HG03097 (cell line): ENCODE data around the gene ERBB2.
"Not testable (repeated sequence)": the region's sequence is repeated elsewhere in the genome, so short reads cannot be mapped to it uniquely, and the experiment has no call there.

Experiments
- ATAC-seq: cut with Tn5 transposase; IDR thresholded peaks from one replicate; pipeline ENCODE4 v1.9.1; 2021; ENCODE audit not compliant: unreplicated experiment, low FRiP score

The ERBB2 gene

DNA sequence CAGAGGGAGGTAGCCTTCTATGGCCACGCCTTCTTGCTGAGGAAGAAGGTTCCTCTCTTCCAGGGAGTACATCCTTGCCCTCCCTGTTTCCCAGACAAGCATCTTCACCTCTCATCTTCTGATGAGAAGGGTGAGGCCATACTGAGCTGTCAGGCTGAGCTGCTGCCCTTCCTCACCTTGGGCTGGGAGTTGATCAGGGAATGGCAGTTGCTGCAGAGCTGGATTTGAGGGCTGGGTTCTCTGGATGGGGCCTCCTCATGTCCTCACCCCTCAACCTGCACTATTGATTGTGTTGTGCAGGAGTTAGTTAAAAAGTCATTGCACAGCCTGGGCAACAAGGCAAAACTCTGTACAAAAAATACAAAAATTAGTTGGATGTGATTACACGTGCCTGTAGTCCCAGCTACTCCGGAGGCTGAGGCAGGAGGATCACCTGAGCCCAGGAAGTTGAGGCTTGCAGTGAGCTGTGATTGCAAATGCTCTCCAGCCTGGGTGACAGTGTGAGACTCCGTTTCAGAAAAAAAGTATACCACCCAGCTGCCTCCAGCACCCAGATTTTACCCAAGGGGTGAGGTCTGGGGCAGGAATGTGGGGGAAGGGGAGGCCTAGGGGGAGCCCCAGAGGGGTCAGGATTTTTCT is 2.0 kb downstream of the ERBB2 start:
- ATAC-seq: no peak

DNA sequence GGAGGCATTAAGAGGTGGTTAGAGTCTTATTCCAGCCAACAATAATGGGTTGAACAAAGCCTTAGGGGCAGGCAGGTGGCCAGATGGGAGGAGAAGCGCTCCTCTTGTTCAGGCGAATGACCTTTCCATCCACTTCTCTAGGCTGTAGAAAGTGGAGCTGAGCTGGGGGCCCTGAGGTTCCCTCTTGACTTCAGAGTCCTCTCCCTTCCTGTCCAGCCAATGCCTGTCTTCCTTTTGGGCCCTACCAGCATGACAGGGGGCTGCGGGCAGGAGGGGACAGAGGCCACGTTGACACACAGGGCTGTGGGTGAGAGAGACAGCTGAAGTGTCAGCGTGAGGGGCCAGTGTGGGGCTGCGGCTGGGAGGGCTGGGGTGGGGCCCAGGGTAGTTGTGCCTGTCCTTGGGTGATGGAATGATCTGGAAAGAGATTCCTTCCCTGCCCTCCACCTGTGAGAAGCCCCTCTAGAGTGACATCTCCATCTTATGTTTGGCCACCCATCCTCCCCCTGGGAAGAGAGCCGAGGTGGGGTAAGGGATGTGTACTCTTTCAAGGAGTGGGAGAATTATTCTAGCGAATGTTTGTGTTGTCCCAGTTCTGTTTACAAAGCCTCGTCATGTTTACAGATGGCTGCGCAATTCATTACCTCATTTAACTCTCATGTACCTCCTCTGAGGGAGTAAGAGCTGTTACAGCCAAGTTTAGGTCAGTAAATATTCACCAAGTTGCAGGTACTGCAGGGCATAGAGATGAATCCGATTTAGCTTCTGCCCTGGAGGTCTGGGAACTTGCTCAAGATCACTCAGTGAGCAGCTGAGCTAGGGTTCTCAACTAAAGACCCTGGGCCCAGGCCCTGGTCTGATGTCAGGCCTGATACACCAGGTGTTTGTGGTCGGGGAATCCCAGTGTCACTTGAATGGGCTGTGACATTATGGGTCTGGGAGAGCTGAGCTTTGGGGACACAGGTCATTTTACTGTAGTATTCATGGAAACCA is 3.3 kb downstream of the ERBB2 start:
- ATAC-seq: no peak

- ATAC-seq: no peak
These were observed 4.0 kb downstream of the ERBB2 start for GRCh38 chr17:39703913-39704312.

DNA sequence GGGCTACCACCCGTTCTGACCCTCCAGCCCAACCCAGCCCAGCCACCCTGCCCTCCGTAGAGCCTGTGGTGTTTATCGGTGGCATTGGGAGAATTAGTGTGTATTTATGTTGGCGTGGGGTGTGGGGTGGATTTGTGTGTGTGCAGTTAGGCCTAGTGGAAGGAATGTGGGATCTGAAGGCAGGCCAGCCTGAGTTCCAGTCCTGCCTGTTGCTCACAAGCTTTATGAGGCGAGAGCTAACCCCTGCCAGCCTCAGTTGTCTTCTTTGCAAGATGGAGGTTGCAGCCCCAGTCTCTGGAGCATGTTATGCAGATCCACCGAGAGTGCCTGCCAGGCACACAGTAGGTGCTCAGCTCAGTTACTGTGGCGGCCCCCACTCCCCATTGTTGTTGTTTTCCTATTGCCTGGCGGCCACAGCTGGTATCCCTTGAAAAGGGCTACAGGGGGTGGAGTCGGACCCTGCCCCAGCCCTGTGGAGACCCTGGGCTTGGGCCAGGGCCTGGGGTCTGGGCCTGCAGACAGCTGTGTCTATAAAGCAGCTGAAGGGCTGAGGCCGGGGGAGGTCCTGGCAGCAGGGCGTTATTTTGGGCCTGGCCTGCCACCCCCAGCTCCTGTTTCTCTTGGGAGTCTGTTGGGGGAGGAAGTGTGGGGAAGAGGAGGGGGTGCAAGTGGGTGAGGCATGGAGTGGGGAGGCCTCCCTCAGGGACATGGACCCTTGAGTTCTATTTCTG is 5.1 kb downstream of the ERBB2 start:
- ATAC-seq: no peak

GRCh38 chr17:39705786-39706348 is 6.0 kb downstream of the ERBB2 start:
- no peak for ATAC-seq

- no peak for ATAC-seq
These were observed 6.5 kb downstream of the ERBB2 start for GRCh38 chr17:39706383-39706782.

GRCh38 chr17:39706921-39707337 is 7.1 kb downstream of the ERBB2 start:
- no peak for ATAC-seq

GRCh38 chr17:39709319-39709997 is 9.6 kb downstream of the ERBB2 start:
- no peak for ATAC-seq

DNA sequence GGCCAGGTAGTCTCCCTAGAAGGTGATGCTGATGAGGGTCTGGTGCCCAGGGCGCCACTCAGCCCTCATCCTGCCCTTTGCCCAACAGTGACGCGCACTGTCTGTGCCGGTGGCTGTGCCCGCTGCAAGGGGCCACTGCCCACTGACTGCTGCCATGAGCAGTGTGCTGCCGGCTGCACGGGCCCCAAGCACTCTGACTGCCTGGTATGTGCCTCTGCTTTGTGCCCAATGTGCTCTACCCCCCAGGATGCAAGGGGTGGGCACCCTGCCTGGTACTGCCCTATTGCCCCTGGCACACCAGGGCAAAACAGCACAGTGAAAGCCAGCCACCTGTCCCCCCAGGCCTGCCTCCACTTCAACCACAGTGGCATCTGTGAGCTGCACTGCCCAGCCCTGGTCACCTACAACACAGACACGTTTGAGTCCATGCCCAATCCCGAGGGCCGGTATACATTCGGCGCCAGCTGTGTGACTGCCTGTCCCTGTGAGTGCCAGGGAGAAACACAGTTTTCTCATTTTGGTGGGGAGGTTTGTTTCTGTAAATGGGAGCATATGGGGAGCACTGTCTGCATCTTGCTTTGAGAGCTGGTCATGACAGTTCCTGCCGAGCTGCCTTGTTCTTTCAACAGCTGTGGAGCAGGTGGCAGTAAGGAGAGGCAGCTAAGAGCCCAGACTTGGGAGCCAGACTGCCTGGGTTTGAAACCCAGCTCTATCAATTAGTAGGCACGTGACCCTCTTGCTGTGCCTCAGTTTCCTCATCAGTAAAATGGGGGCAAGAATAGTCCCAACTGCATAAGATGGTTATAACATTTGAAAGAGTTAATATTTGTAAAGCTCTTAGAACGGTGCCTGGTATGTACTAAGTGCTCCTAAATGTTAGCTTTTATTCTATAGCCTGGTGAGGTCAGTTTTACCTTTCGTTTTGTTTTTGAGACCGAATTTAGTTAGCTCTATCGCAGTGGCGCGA is 10.4 kb downstream of the ERBB2 start:
- no peak for ATAC-seq

GRCh38 chr17:39711071-39711470 is 11.2 kb downstream of the ERBB2 start:
- not testable (repeated sequence) for ATAC-seq

DNA sequence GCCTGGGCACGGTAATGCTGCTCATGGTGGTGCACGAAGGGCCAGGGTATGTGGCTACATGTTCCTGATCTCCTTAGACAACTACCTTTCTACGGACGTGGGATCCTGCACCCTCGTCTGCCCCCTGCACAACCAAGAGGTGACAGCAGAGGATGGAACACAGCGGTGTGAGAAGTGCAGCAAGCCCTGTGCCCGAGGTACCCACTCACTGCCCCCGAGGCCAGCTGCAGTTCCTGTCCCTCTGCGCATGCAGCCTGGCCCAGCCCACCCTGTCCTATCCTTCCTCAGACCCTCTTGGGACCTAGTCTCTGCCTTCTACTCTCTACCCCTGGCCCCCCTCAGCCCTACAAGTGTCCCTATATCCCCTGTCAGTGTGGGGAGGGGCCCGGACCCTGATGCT is 12.0 kb downstream of the ERBB2 start:
- no peak for ATAC-seq

DNA sequence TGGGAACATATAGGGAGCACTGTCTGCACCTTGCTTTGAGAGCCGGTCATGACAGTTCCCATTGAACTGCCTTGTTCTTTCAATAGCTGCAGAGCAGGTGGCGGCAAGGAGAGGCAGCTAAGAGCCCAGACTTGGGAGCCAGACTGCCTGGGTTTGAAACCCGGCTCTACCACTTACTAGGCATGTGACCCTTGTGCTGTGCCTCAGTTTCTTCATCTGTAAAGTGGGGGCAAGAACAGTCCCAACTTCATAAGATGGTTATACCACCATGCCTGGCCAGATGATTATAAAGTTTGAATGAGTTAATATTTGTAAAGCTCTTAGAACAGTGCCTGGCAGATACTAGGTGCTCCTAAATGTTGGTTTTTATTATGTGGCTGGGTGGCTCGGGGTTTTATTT is 14.4 kb downstream of the ERBB2 start:
- ATAC-seq: no peak

DNA sequence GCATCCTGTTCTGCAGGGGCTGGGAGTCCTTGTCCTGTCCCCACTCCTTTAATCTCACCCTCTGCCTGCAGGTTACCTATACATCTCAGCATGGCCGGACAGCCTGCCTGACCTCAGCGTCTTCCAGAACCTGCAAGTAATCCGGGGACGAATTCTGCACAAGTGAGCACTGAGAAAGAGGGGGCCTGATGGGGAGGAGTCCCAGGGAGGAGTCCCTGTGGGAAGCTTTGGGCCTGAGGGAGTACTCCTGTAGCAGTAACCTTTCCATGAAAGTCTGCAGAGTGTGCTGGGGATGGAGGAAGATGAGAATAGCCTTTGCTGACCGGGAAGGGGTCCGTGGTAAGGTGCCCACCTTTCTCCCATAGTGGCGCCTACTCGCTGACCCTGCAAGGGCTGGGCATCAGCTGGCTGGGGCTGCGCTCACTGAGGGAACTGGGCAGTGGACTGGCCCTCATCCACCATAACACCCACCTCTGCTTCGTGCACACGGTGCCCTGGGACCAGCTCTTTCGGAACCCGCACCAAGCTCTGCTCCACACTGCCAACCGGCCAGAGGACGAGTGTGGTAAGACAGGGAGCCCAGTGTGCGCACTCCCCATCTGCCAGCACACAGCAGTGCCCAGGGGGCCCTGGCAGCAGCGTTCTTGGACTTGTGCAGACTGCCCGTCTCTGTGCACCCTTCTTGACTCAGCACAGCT is 15.7 kb downstream of the ERBB2 start:
- ATAC-seq: no peak

GRCh38 chr17:39716073-39716818 is 16.4 kb downstream of the ERBB2 start:
- no peak for ATAC-seq

DNA sequence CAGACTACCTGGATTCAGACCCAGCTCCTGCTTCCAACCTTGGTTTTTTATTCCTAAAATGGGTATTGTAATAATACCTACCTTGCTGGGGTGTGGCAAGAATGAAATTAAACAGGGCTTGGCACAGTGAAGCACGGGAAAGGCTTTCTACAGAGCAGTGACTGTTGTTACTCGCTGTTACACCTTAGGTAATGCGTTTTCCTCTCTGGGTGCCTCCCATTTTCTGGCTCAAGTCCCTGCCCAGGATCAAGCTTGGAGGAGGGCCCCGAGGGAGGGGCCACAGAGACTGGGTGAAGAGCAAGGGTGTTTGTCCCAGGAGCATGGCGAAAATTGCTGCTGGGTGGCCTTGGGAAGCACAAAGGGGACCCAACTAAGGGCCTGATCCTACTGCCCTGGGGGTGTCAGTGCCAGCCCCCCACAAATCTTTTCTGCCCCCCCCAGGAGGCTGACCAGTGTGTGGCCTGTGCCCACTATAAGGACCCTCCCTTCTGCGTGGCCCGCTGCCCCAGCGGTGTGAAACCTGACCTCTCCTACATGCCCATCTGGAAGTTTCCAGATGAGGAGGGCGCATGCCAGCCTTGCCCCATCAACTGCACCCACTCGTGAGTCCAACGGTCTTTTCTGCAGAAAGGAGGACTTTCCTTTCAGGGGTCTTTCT is 17.1 kb downstream of the ERBB2 start:
- ATAC-seq: no peak

- ATAC-seq: no peak
These were observed 17.8 kb downstream of the ERBB2 start for GRCh38 chr17:39717660-39718059.

DNA sequence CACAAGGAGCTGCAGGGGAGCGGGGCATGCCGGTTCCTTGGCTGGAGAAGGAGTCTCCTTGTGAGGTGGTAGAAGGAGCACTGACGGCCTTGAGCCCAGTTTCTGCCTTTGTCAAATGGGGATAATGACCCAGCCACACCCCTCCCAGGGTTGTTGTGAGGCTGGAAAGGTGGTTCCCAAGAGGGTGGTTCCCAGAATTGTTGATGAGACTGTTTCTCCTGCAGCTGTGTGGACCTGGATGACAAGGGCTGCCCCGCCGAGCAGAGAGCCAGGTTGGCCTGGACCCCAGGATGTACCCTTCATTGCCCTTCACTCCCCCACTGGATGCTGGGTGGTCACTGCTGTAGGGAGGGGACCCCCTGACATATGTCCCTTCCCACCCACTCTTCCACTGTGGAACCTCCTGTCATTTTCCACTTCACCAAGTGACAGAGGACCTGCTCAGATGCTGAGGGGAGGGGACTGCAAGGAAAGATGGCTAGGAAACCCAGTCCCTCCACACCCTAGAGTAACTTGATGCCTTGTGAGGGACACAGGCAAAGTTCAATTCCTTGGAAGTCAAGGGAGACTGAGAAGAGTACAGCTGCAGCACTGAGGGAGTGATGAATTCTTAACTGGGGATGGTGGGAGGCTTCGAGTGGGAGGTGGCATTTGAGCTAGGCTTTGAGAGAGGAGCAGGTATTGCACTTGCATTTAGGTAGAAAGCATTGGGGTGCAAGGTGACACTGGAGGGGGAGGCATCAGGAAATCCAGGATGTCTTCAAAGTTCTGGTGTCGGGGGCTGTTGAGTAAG is 19.9 kb downstream of the ERBB2 start:
- no peak for ATAC-seq
